T follicular helper cell (primary cell): ENCODE measurements around the gene COL15A1.
"Not testable (repeated sequence)": the region's sequence is repeated elsewhere in the genome, so short reads cannot be mapped to it uniquely, and the experiment has no call there.

Experiments
- DNase-seq: peaks from one replicate; pipeline ENCODE4 v3.0.0-alpha.2; 2020; ENCODE audit warnings: low read depth

COL15A1 gene

DNA sequence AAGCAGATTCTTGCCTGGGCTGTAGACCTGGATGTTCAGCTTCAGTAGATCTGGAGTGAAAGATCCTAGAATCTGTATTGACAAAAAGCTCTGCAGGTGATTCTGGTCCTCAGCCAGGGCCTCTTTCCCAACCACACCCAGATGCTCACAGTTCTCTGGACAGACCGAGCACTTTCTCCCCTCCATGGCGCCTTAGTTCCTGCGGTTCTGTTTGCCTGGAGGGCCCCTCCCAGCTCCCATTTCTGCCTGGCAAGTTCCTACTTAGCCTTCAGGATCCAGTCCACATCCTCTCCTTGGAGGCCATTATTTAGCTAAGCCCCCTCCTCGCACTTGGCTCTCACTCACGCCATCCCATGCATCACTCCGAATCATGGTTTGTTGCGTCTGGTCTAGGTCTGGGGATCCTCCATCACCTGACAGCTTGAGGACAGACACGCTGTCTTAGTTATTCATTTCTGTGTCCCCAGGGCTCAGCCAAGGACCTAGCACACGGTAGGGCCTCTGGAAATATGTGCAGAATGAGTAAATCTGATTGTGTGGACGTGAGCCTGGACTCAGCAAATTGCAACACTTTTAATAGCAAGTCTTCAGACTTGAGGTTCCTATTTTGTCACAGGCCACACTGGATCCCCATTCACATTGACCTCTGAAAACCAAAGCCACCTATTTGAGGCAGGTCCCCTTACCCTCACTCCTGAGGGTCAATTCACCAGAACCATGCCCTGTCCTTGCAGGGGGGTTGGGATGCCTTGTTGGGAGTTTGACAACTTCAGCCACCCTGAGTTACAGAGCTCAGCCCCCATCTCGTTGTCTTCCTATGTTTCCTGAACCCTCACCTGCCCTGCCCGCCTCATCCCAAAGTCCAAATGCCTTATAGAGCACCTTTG lies 50.7 kb downstream of the COL15A1 start:
- DNase-seq = no peak

GRCh38 chr9:98995059-98995671 lies 51.5 kb downstream of the COL15A1 start:
- DNase-seq = no peak

- no peak for DNase-seq
Observed at GRCh38 chr9:98995971-98996504, 52.3 kb downstream of the COL15A1 start.

- no peak for DNase-seq
Observed at GRCh38 chr9:98997604-98998003, 53.9 kb downstream of the COL15A1 start.

DNA sequence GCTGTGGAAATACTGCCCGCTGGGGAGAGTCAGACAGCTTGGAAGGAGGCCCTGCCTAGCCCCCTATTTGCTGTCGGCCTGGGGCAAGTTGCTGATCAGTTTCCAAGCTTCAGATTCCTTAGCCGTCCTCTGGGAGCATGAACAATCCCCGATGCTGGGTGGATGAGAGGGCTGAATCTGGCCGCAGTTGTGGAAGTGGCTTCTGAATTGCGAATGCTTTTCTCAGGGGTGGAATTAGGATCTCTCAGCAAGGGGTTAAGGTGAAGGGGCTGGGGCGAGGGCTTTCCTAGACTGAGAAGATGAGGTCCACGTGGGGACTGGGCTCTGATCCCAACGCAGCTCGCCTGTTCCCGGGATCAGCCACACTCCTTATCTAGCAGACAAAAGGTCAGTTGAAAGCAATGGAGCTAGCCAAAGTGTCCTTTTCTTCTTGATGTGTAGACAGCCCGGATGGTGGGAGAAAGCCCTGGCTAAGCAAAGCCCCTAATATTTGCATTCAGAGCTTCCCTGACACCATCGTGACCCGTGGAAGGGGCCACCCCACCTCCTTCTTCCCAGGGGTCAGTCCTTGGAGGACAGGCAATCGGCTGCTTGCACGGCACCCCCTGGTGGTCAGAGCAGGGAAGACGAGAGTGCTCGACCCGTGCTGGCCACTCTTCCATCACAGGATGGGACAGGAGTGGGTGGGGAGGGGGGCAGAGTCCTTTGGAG lies 54.9 kb downstream of the COL15A1 start:
- peak; percentile 26 for DNase-seq

- DNase-seq = no peak
Observed at GRCh38 chr9:98999152-98999525, 55.4 kb downstream of the COL15A1 start.

- DNase-seq = peak; percentile 52
Observed at GRCh38 chr9:99000476-99001395, 57.0 kb downstream of the COL15A1 start.

DNA sequence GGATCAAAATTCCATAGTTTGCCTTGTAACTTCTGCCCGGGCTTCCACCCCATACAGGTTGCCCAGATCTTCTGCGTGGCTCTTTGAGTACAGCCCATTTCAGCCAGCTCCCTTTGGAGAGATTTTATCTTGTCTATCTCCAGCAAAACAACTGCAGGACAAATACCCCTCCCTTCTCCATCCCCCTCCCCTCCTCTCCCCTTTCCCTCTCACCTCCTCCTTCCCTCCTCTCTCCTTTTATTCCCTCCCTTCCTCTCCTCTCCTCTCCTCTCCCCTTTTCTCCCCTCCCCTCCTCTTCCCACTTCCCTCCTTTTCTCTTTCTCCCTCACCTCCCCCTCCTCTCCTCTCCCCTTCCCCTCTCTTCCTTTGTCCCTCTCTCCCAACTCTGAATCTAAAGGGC lies 58.2 kb downstream of the COL15A1 start:
- DNase-seq = no peak

GRCh38 chr9:99002706-99003105 lies 59.0 kb downstream of the COL15A1 start:
- DNase-seq = no peak

- DNase-seq = no peak
Observed at GRCh38 chr9:99003308-99003707, 59.6 kb downstream of the COL15A1 start.

DNA sequence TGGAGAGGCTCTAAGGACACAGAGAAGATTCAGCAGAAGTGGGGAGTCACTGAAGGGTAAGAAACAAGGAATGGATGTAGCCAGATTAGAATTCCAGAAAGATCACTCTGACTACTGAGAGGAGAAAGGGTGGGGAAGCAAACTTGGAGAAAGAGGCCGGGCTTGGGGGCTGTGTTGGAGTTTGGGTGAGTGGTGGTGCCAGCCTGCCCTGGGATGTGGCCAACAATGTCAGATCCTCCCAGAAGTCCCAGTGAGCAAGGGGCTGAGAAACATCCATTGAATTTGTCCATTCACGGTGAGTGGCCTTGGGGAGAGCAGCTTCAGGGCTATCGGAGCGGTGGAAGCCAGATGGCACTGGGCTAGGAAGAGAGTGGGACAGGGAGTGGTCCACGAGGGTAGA lies 60.4 kb downstream of the COL15A1 start:
- no peak for DNase-seq

- DNase-seq = no peak
Observed at GRCh38 chr9:99004717-99005460, 61.2 kb downstream of the COL15A1 start.

- DNase-seq = no peak
Observed at GRCh38 chr9:99005651-99006050, 61.9 kb downstream of the COL15A1 start.

- no peak for DNase-seq
Observed at GRCh38 chr9:99006511-99006910, 62.8 kb downstream of the COL15A1 start.

DNA sequence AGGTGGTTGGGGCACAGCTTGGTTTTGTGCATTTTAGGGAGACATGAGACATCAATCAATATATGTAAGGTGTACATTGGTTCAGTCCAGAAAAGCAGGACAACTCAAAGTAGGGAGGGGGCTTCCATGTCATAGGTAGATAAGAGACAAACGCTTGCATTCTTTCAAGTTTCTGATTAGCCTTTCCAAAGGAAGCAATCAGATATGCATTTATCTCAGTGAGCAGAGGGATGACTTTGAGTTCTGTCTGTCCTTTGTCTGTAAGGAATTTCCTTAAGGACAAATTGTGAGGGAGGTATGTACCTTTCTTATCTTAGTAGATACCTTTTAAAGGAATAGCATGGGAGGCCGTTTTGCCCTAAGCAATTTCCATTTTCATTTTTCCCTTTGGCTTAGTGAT lies 63.3 kb downstream of the COL15A1 start:
- DNase-seq = no peak

GRCh38 chr9:99008203-99008602 lies 64.5 kb downstream of the COL15A1 start:
- DNase-seq = no peak

GRCh38 chr9:99010393-99010792 lies 66.7 kb downstream of the COL15A1 start:
- DNase-seq = not testable (repeated sequence)

- DNase-seq = no peak
Observed at GRCh38 chr9:99011161-99011709, 67.5 kb downstream of the COL15A1 start.

DNA sequence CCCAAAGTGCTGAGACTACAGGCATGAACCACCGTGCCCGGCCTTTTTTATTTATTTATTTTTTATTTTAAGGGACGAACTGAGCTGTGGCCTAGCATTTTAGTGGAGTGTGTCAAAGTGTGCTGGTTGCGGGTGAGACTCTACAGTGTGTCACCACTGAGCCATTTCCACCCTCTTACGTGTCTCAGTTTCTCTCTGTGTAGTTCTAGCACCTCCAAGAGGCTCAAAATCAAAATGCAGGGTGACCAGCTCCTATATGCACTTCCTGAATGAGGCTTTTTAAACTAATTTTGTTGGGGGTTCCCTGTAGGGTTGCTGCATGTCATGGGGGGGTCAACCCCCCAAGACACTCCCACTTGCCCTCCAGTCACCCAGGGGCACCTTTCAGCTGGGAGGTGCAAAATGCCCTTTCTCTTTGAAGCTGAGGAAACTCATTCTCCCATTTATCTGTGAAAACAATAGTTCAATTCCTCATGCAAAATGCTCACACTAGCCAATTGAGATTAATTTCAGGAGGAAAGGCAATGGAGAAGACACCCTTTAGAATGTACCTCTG lies 69.3 kb downstream of the COL15A1 start:
- no peak for DNase-seq

DNA sequence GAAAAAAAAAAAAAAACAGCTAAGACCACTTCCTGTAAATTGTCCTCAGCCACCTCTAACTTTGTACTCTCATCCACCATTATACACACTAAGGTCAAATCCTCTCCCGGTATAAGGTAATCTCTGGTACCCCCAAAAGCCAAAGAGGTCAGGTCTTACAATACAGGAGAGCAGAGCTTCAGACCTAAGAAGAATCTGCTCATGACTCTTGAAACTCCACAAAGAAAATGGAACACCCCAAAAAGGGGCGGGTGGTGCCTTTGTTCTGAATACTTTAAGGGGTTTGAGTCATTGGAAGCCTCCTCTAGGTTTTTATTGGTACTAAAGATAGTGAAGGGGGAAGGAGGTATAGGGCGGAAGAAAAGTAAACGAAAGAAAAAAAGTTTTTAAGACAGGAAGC lies 69.8 kb downstream of the COL15A1 start:
- no peak for DNase-seq
